Measurements from ENCODE around the gene AKT1.

The AKT1 gene

GRCh38 chr14:104721505-104722431 is 73.8 kb downstream of the AKT1 start:
- DNase-seq: no peak
